ENCODE results near the gene TMEM42.

DNA sequence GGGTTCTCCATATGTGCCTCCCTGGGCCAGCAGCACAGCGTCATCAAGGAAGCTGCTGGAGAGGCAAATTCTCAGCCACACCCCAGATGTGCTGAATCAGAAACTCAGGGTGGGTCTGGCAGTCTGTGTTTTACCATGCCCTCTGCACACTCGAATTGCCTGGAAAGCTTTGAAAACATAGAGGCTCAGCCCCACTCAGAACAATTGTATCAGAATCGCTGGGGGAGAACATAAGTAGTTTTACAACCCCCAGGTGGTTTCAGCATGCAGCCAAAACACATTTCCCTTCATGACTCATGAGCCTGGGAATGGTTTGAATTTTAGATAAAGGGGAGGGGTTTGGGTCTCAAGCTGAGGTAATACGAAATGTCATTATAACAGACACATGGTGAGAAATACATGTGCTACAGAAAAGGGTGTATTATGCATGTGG is 22.3 kb downstream of the TMEM42 start:
- no peak for TF ChIP-seq CTCF (IDR thresholded peaks at IDR 0.05; ENCODE audit: poor library complexity, severe bottlenecking)
- no peak for TF ChIP-seq EZH2 (IDR thresholded peaks at IDR 0.05; ENCODE audit: borderline replicate concordance, insufficient read depth, low read length, poor library complexity, severe bottlenecking)
- TF ChIP-seq EP300 (conservative IDR thresholded peaks at IDR 0.05; ENCODE audit: poor library complexity, severe bottlenecking), result no peak
- TF ChIP-seq POLR2AphosphoS5 (IDR thresholded peaks at IDR 0.05), result no peak
- TF ChIP-seq, protein P1, sequence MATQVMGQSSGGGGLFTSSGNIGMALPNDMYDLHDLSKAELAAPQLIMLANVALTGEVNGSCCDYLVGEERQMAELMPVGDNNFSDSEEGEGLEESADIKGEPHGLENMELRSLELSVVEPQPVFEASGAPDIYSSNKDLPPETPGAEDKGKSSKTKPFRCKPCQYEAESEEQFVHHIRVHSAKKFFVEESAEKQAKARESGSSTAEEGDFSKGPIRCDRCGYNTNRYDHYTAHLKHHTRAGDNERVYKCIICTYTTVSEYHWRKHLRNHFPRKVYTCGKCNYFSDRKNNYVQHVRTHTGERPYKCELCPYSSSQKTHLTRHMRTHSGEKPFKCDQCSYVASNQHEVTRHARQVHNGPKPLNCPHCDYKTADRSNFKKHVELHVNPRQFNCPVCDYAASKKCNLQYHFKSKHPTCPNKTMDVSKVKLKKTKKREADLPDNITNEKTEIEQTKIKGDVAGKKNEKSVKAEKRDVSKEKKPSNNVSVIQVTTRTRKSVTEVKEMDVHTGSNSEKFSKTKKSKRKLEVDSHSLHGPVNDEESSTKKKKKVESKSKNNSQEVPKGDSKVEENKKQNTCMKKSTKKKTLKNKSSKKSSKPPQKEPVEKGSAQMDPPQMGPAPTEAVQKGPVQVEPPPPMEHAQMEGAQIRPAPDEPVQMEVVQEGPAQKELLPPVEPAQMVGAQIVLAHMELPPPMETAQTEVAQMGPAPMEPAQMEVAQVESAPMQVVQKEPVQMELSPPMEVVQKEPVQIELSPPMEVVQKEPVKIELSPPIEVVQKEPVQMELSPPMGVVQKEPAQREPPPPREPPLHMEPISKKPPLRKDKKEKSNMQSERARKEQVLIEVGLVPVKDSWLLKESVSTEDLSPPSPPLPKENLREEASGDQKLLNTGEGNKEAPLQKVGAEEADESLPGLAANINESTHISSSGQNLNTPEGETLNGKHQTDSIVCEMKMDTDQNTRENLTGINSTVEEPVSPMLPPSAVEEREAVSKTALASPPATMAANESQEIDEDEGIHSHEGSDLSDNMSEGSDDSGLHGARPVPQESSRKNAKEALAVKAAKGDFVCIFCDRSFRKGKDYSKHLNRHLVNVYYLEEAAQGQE (IDR thresholded peaks at IDR 0.05; ENCODE audit: borderline replicate concordance), result no peak
- TF ChIP-seq TAF1 (IDR thresholded peaks at IDR 0.05; ENCODE audit: low read depth), result no peak
- TF ChIP-seq MXI1 (conservative IDR thresholded peaks at IDR 0.05; ENCODE audit: poor library complexity, severe bottlenecking), result no peak
- TF ChIP-seq RAD21 (conservative IDR thresholded peaks at IDR 0.05), result no peak
